Astrocyte (in vitro differentiated cells and primary cell): ENCODE measurements around the gene EMC8. TPM values are rescaled to one million over a fixed set of nuclear protein-coding genes. Genes with fewer than 3 reads are reported as not detected.

ENCODE experiments used
- DNase-seq: peaks from one replicate; pipeline ENCODE4 v3.0.0-alpha.2; 2010; ENCODE audit warnings: low read depth
- FAIRE-seq: peaks from 2 replicates; lab custom pipeline; 2011; peaks lifted over from hg19 to GRCh38; lab: Jason Lieb, UNC
- H2AFZ ChIP-seq: 2 replicates; pipeline ENCODE4 v1.6.0; 2012; ENCODE audit warnings: low read depth, low read length, inconsistent platforms
- H3K27ac ChIP-seq: 2 replicates; pipeline ENCODE4 v1.5.1; 2011; ENCODE audit warnings: low read depth, low read length, inconsistent platforms
- H3K27me3 ChIP-seq: 2 replicates; pipeline ENCODE4 v1.6.0; 2011; ENCODE audit warnings: low read length, inconsistent platforms; ENCODE audit not compliant: insufficient read depth
- H3K36me3 ChIP-seq: 2 replicates; pipeline ENCODE4 v1.5.1; 2011; ENCODE audit warnings: low read length, inconsistent platforms; ENCODE audit not compliant: insufficient read depth
- H3K4me1 ChIP-seq: 2 replicates; pipeline ENCODE4 v1.5.1; 2011; ENCODE audit warnings: low read length, inconsistent platforms; ENCODE audit not compliant: insufficient read depth
- H3K4me2 ChIP-seq: 2 replicates; pipeline ENCODE4 v1.6.0; 2012; ENCODE audit warnings: low read length, inconsistent platforms
- H3K4me3 ChIP-seq: 2 replicates; pipeline ENCODE4 v1.5.1; 2011; ENCODE audit warnings: low read depth, mild to moderate bottlenecking, low read length, inconsistent platforms; ENCODE audit not compliant: insufficient read depth
- H3K79me2 ChIP-seq: 2 replicates; pipeline ENCODE4 v1.6.0; 2012; ENCODE audit warnings: mild to moderate bottlenecking, low read length, inconsistent platforms; ENCODE audit not compliant: insufficient read depth
- H3K9ac ChIP-seq: 2 replicates; pipeline ENCODE4 v1.6.0; 2012; ENCODE audit warnings: mild to moderate bottlenecking, low read length, inconsistent platforms
- H3K9me3 ChIP-seq: 2 replicates; pipeline ENCODE4 v1.5.1; 2012; ENCODE audit warnings: low read depth, mild to moderate bottlenecking, low read length, inconsistent platforms; ENCODE audit not compliant: insufficient read depth
- H4K20me1 ChIP-seq: 2 replicates; pipeline ENCODE4 v1.6.0; 2012; ENCODE audit warnings: low read length, inconsistent platforms; ENCODE audit not compliant: insufficient read depth
- H3K27ac Mint-ChIP-seq: one replicate; pipeline ENCODE4 v1.8.0; 2021; ENCODE audit warnings: mild to moderate bottlenecking, mixed read lengths; ENCODE audit not compliant: unreplicated experiment
- H3K27me3 Mint-ChIP-seq: one replicate; pipeline ENCODE4 v1.8.0; 2021; ENCODE audit warnings: low read depth, mixed read lengths; ENCODE audit not compliant: unreplicated experiment
- H3K36me3 Mint-ChIP-seq: one replicate; pipeline ENCODE4 v1.8.0; 2021; ENCODE audit warnings: low read depth, mixed read lengths; ENCODE audit not compliant: unreplicated experiment
- H3K4me1 Mint-ChIP-seq: one replicate; pipeline ENCODE4 v1.8.0; 2021; ENCODE audit warnings: low read depth, mixed read lengths; ENCODE audit not compliant: unreplicated experiment
- H3K4me3 Mint-ChIP-seq: one replicate; pipeline ENCODE4 v1.8.0; 2021; ENCODE audit warnings: mild to moderate bottlenecking, moderate library complexity, mixed read lengths; ENCODE audit not compliant: unreplicated experiment
- H3K9me3 Mint-ChIP-seq: one replicate; pipeline ENCODE4 v1.8.0; 2021; ENCODE audit warnings: mild to moderate bottlenecking, mixed read lengths; ENCODE audit not compliant: unreplicated experiment
- CTCF ChIP-seq: IDR thresholded peaks from 2 replicates; pipeline ENCODE4 v1.5.1; 2011; ENCODE audit warnings: low read depth, mild to moderate bottlenecking, inconsistent platforms, low read length, moderate library complexity; ENCODE audit not compliant: insufficient read depth
- EZH2 ChIP-seq: IDR thresholded peaks from 2 replicates; pipeline ENCODE4 v1.6.1; 2012; ENCODE audit warnings: mild to moderate bottlenecking, low read length, inconsistent platforms; ENCODE audit not compliant: insufficient read depth
- total RNA-seq: library from RNA; stranded (reverse); gene quantifications from 2 replicates; pipeline ENCODE4 v1.2.1, GENCODE V29; 2021

Gene EMC8
- total RNA-seq, 1 donor from 2014 or later: 42.7 TPM

- H3K4me3 ChIP-seq: no peak overlapping the region
Observed at GRCh38 chr16:85753976-85754375, 45.4 kb downstream of the EMC8 start.

GRCh38 chr16:85753559-85753958 is 45.8 kb downstream of the EMC8 start:
- Mint-ChIP-seq H3K36me3 (no peaks in the 10 kb centered on the region), H3K9me3 (no peaks in the 10 kb centered on the region), H3K27me3 (peaks cover 12% of the 10 kb centered on the region), H3K27ac (no peak overlapping the region), H3K4me3 (no peak overlapping the region), H3K4me1 (peaks cover 22% of the 10 kb centered on the region)
- FAIRE-seq (no peak), DNase-seq (no peak)
- Histone ChIP-seq H3K27me3 (no peaks in the 10 kb centered on the region), H3K9me3 (no peaks in the 10 kb centered on the region), H3K4me1 (peaks cover 41% of the 10 kb centered on the region), H3K27ac (no peak overlapping the region), H3K4me2 (no peak overlapping the region), H3K4me3 (no peak overlapping the region), H3K36me3 (no peaks in the 10 kb centered on the region), H4K20me1 (peaks cover 7% of the 10 kb centered on the region), H3K79me2 (peaks cover 5% of the 10 kb centered on the region), H3K9ac (no peak overlapping the region), H2AFZ (no peak overlapping the region)
- TF ChIP-seq CTCF: no peak
- no peak for TF ChIP-seq EZH2

More at GRCh38 chr16:85753976-85754375, 45.4 kb downstream of the EMC8 start:
- TF ChIP-seq EZH2 (no peak), CTCF (no peak)
- Mint-ChIP-seq H3K9me3 (no peaks in the 10 kb centered on the region), H3K4me1 (peaks cover 22% of the 10 kb centered on the region), H3K4me3 (no peak overlapping the region), H3K27ac (no peak overlapping the region), H3K27me3 (peaks cover 15% of the 10 kb centered on the region), H3K36me3 (no peaks in the 10 kb centered on the region)
- H3K27me3 ChIP-seq: no peaks in the 10 kb centered on the region
- H3K9ac ChIP-seq: no peak overlapping the region
- H4K20me1 ChIP-seq: peaks cover 7% of the 10 kb centered on the region
- H3K4me1 ChIP-seq: peaks cover 41% of the 10 kb centered on the region
- no peaks in the 10 kb centered on the region for H3K36me3 ChIP-seq
- FAIRE-seq (no peak), DNase-seq (no peak)
- H3K79me2 ChIP-seq: peaks cover 5% of the 10 kb centered on the region
- H3K27ac ChIP-seq: no peak overlapping the region
- H2AFZ ChIP-seq: no peak overlapping the region
- H3K4me2 ChIP-seq: no peak overlapping the region
- no peaks in the 10 kb centered on the region for H3K9me3 ChIP-seq

- Histone ChIP-seq H2AFZ (no peak overlapping the region), H4K20me1 (peaks cover 7% of the 10 kb centered on the region), H3K4me2 (peak overlapping the region; percentile 93), H3K4me1 (peaks cover 41% of the 10 kb centered on the region), H3K27me3 (no peaks in the 10 kb centered on the region), H3K9ac (no peak overlapping the region), H3K79me2 (peaks cover 5% of the 10 kb centered on the region), H3K27ac (no peak overlapping the region), H3K4me3 (no peak overlapping the region), H3K9me3 (no peaks in the 10 kb centered on the region), H3K36me3 (no peaks in the 10 kb centered on the region)
- no peak for TF ChIP-seq EZH2
- peak; percentile 21 for TF ChIP-seq CTCF
- H3K27me3 Mint-ChIP-seq: peaks cover 11% of the 10 kb centered on the region
- peaks cover 20% of the 10 kb centered on the region for H3K4me1 Mint-ChIP-seq
- peak overlapping the region; percentile 44 for H3K27ac Mint-ChIP-seq
- H3K36me3 Mint-ChIP-seq: no peaks in the 10 kb centered on the region
- FAIRE-seq (no peak), DNase-seq (no peak)
- H3K9me3 Mint-ChIP-seq: no peaks in the 10 kb centered on the region
- H3K4me3 Mint-ChIP-seq: no peak overlapping the region
Observed at GRCh38 chr16:85752511-85753420, 46.6 kb downstream of the EMC8 start.
